Measurements from ENCODE around the gene DDC.
"Not testable (repeated sequence)": the region's sequence is repeated elsewhere in the genome, so short reads cannot be mapped to it uniquely, and the experiment has no call there.

The DDC gene

GRCh38 chr7:50531928-50532327 lies 33.3 kb downstream of the DDC start:
- DNase-seq (ENCODE audit: extremely low read depth, insufficient read length): no peak
- no peak for TF ChIP-seq CTCF (IDR thresholded peaks at IDR 0.05; ENCODE audit: insufficient read depth, low read length, poor library complexity, severe bottlenecking)
- Histone ChIP-seq H3K36me3 (ENCODE audit: control insufficient read depth, insufficient read depth, low read length) (no peaks in the 10 kb centered on the region), H3K4me3 (replicated peaks; ENCODE audit: low read depth, low read length) (no peak overlapping the region), H3K27me3 (replicated peaks; ENCODE audit: control insufficient read depth, insufficient read depth, low read length) (peaks cover 2% of the 10 kb centered on the region)

GRCh38 chr7:50531401-50531911 lies 33.7 kb downstream of the DDC start:
- no peaks in the 10 kb centered on the region for H3K36me3 ChIP-seq (ENCODE audit: control insufficient read depth, insufficient read depth, low read length)
- no peak for TF ChIP-seq CTCF (IDR thresholded peaks at IDR 0.05; ENCODE audit: insufficient read depth, low read length, poor library complexity, severe bottlenecking)
- no peak for DNase-seq (ENCODE audit: extremely low read depth, insufficient read length)
- H3K27me3 ChIP-seq (replicated peaks; ENCODE audit: control insufficient read depth, insufficient read depth, low read length): peaks cover 2% of the 10 kb centered on the region
- no peak overlapping the region for H3K4me3 ChIP-seq (replicated peaks; ENCODE audit: low read depth, low read length)

- H3K4me3 ChIP-seq (replicated peaks; ENCODE audit: low read depth, low read length): no peak overlapping the region
- peaks cover 2% of the 10 kb centered on the region for H3K27me3 ChIP-seq (replicated peaks; ENCODE audit: control insufficient read depth, insufficient read depth, low read length)
- no peaks in the 10 kb centered on the region for H3K36me3 ChIP-seq (ENCODE audit: control insufficient read depth, insufficient read depth, low read length)
- TF ChIP-seq CTCF (IDR thresholded peaks at IDR 0.05; ENCODE audit: insufficient read depth, low read length, poor library complexity, severe bottlenecking): no peak
- no peak for DNase-seq (ENCODE audit: extremely low read depth, insufficient read length)
These were observed 34.4 kb downstream of the DDC start for GRCh38 chr7:50530766-50531165.

GRCh38 chr7:50529093-50529862 lies 35.9 kb downstream of the DDC start:
- H3K27me3 ChIP-seq (replicated peaks; ENCODE audit: control insufficient read depth, insufficient read depth, low read length): peaks cover 2% of the 10 kb centered on the region
- no peak for DNase-seq (ENCODE audit: extremely low read depth, insufficient read length)
- H3K4me3 ChIP-seq (replicated peaks; ENCODE audit: low read depth, low read length): no peak overlapping the region
- TF ChIP-seq CTCF (IDR thresholded peaks at IDR 0.05; ENCODE audit: insufficient read depth, low read length, poor library complexity, severe bottlenecking): no peak
- no peaks in the 10 kb centered on the region for H3K36me3 ChIP-seq (ENCODE audit: control insufficient read depth, insufficient read depth, low read length)

- DNase-seq (ENCODE audit: extremely low read depth, insufficient read length): no peak
- Histone ChIP-seq H3K36me3 (ENCODE audit: control insufficient read depth, insufficient read depth, low read length) (no peaks in the 10 kb centered on the region), H3K4me3 (replicated peaks; ENCODE audit: low read depth, low read length) (no peak overlapping the region), H3K27me3 (replicated peaks; ENCODE audit: control insufficient read depth, insufficient read depth, low read length) (peaks cover 2% of the 10 kb centered on the region)
- TF ChIP-seq CTCF (IDR thresholded peaks at IDR 0.05; ENCODE audit: insufficient read depth, low read length, poor library complexity, severe bottlenecking): no peak
These were observed 36.7 kb downstream of the DDC start for GRCh38 chr7:50528266-50529092.

GRCh38 chr7:50519350-50519749 lies 45.9 kb downstream of the DDC start:
- H3K27me3 ChIP-seq (replicated peaks; ENCODE audit: control insufficient read depth, insufficient read depth, low read length); H3K36me3 ChIP-seq (ENCODE audit: control insufficient read depth, insufficient read depth, low read length); H3K4me3 ChIP-seq (replicated peaks; ENCODE audit: low read depth, low read length); DNase-seq (ENCODE audit: extremely low read depth, insufficient read length): not testable (repeated sequence)

Measured in GM06990 (cell line).